Spinal cord (tissue), 10 donors: ENCODE measurements around the gene MARVELD1. TPM values are rescaled to one million over a fixed set of nuclear protein-coding genes. Genes with fewer than 3 reads are reported as not detected.
A peak's percentile ranks its signal among the peaks of the same experiment; 100 is the strongest.

Experiments used
- DNase-seq, 6 donors: peaks; one replicate each; pipeline versions ENCODE4 v3.0.0 to v3.0.0-alpha.2; 2013 to 2015; ENCODE audit warnings: low spot score in 6 of 6, low read depth in 4 of 6
- H3K27ac ChIP-seq: one replicate; pipeline ENCODE4 v1.5.1; 2013; ENCODE audit warnings: low read depth, low read length, control low read depth
- H3K27me3 ChIP-seq: one replicate; pipeline ENCODE4 v1.6.1; 2013; ENCODE audit warnings: low read length; ENCODE audit not compliant: control insufficient read depth, insufficient read depth
- H3K36me3 ChIP-seq: one replicate; pipeline ENCODE4 v1.6.1; 2013; ENCODE audit warnings: low read length; ENCODE audit not compliant: control insufficient read depth, insufficient read depth
- H3K4me1 ChIP-seq: one replicate; pipeline ENCODE4 v1.6.1; 2013; ENCODE audit warnings: low read length; ENCODE audit not compliant: control insufficient read depth, insufficient read depth
- H3K4me3 ChIP-seq: one replicate; pipeline ENCODE4 v1.5.1; 2013; ENCODE audit warnings: low read depth, low read length, control low read depth
- H3K9me3 ChIP-seq: one replicate; pipeline ENCODE4 v1.6.1; 2013; ENCODE audit warnings: low read length; ENCODE audit not compliant: control insufficient read depth, insufficient read depth
- WGBS: methylation state at CpG from one replicate; pipeline ENCODE4 v1.1.5; 2013; ENCODE audit warnings: missing lambda C conversion rate; ENCODE audit not compliant: insufficient coverage; 5-methylcytosine and 5-hydroxymethylcytosine counted together
- polyA plus RNA-seq, 2 donors: library from polyadenylated mRNA; unstranded; fragments of 120-200 nt; gene quantifications; one replicate each; pipeline ENCODE4 v1.2.1, GENCODE V29; 2013; ENCODE audit not compliant: insufficient read length in 2 of 2
- total RNA-seq, 2 donors: library from RNA; depleted of rRNA in 1 of 2; stranded (reverse); fragments of 120-200 nt in 1 of 2; fragments of >200 nt in 1 of 2; gene quantifications; one replicate each; pipeline versions ENCODE4 v1.2.3 to v1.2.4, GENCODE V29; 2013 to 2014
- donor health status: healthy.

The MARVELD1 gene
- total and polyA plus RNA-seq, 4 donors: 11.7 to 31.5 (median 19.9) TPM

DNA sequence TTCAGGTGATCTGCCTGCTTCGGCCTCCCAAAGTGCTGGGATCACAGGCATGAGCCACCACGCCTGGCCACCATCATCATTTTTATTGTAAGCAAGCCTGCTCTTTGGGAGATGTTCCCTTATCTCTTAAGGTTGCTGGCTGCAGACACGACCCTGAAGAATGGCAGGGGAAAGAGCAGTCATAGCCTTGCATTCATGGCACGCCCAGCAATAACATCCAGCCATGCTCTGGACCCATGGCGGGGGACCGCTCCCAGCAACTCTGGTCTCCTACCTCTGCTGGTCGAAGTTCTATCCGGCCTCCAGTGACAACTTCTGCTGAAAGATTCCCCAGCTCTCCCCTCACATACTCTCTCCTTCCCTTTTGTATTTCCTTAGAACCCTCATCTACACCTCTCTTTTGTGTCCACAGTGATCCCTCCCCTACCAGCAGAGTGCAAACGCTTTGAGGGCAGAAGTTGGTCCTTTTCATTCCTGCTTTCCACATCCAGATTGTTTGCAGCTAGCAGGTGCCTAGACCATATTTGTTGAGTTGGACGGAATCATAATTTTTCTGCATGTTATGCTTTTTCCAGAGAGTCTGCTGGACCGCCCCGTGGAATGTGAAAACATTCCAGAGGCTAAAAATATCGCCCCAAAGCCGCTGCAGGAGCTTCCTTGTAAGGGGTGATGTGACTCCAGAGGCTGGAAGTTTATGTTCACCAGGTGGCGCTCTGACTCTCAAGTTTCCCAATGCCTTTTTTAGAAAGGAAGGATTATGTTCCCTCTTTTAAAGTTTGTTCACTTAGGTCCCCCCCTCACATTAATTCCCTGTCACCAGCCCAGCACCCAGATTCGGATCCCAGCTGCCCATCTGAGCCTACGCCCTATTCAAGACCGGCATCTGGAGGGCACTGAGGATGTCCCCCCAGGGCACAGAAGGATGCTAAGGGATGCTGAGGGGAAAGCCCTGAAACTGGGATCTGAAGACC is 4.3 kb upstream of the MARVELD1 start:
- Histone ChIP-seq H3K27ac (no peak overlapping the region), H3K27me3 (no peaks in the 10 kb centered on the region), H3K36me3 (no peaks in the 10 kb centered on the region), H3K4me1 (peaks cover 14% of the 10 kb centered on the region), H3K4me3 (no peak overlapping the region), H3K9me3 (no peaks in the 10 kb centered on the region)
- DNase-seq: peak in 3 of 6 donors; percentile 43 to 83 (median 77)
- WGBS: 49% methylated on average over 16 of the region's 18 CpGs

DNA sequence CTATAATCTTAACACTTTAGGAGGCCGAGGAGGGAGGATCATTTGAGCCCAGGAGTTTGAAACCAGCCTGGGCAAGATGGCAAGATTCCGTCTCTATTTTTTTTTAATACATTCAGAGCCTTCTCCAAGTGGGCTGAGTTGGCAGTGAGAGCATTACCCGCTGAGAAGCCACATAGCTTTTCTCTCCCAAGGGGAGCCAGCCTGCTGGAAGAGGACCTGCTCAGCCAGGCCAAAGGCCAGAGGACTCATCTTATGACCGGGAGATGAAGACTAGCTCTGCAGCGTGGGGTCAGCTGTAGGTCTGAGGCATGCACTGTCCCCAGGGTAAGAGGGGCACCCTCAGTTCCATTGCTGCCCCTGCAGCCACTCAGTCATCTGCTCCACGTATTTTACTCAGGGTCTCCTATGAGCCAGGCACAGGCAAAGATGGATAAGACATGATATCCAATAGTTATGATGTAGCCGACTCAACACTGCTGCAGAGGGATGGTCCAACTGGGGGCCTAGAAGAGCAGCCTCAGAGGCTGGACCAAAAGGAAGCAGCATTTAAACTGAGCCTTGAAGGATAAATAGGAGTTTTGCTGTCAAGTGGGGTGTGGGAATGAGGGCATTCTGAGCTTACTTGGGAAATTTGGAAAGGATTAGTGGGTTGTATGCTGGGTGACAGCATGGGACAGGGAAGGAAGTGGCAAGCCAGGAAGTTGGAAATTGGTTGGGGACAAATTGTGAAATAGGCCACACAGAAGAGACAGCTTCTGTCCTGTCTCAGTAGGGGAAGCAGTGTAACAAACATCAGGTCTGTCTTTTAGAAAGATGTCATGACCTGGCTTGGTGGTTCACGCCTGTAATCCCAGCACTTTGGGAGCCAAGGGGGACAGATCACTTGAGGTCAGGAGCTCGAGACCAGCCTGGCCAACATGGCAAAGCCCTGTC is 1.6 kb upstream of the MARVELD1 start:
- Histone ChIP-seq H3K36me3 (peaks cover under 1% of the 10 kb centered on the region), H3K4me1 (peaks cover 32% of the 10 kb centered on the region), H3K9me3 (no peaks in the 10 kb centered on the region), H3K27ac (no peak overlapping the region), H3K27me3 (peaks cover 4% of the 10 kb centered on the region), H3K4me3 (no peak overlapping the region)
- whole genome bisulfite sequencing: 87% methylated on average over 5 of the region's 9 CpGs
- DNase-seq: no peak

DNA sequence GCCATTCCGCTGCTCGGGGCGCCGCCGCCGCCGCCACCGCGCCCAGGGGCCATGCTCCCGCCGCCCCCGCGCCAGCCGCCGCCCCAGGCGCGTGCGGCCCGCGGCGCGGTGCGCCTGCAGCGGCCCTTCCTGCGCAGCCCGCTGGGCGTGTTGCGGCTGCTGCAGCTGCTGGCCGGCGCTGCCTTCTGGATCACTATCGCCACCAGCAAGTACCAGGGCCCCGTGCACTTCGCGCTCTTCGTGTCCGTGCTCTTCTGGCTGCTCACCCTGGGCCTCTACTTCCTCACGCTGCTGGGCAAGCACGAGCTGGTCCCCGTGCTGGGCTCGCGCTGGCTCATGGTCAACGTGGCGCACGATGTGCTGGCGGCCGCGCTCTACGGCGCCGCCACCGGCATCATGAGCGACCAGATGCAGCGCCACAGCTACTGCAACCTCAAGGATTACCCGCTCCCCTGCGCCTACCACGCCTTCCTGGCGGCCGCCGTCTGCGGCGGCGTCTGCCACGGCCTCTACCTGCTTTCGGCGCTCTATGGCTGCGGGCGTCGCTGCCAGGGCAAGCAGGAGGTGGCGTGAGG is 383 bp downstream of the MARVELD1 start:
- Histone ChIP-seq H3K27me3 (peaks cover 4% of the 10 kb centered on the region), H3K4me1 (peaks cover 46% of the 10 kb centered on the region), H3K4me3 (peak overlapping the region; percentile 69), H3K9me3 (no peaks in the 10 kb centered on the region), H3K27ac (peak overlapping the region; percentile 88), H3K36me3 (peaks cover 3% of the 10 kb centered on the region)
- 0% methylated on average over 69 of the region's 69 CpGs for WGBS
- peak in 4 of 6 donors; percentile 59 to 92 (median 76) for DNase-seq

DNA sequence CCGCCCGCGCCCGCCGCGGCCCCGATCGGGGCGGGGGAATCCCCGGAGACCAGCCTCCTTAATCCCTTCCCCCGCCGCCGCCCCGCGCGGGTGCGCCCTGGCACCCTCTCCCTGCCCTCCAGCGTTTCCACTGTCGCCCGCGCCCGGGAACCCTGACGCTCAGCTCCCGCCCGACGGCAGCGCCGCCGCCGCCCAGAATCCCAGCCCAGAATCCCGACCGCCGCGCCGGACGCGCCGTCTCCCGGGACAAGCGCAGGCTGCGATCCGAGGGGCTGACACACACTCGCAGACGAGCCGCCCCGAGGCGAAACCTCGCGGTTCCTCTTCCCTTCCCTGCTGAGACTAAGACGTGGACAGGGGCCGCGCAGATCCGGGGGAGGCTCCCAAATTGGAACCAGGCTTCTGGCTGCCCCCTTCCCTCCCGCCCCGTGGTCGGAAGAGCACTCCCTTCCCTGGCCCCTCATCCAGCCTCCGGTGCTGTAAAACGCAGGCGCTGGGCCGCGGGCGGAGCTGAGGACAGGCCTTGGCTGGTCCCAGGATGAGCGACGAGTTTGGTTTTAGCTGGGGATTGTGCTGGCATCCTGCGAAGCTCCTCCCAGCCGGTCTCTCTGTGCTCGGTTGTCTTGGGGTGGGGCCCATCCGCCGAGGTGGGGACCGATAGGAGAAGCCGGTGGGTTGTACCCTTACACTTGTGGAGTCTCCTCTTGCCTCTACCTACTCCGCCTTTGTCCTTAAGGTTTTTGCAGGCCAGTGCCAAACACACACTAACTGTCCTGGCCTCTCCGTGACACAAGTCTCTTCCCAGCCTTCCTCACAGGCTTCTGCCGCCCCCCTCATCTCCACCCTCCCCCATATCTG is 1.1 kb downstream of the MARVELD1 start:
- Histone ChIP-seq H3K36me3 (peaks cover 3% of the 10 kb centered on the region), H3K27me3 (peaks cover 4% of the 10 kb centered on the region), H3K4me3 (peak overlapping the region; percentile 69), H3K27ac (peak overlapping the region; percentile 88), H3K9me3 (no peaks in the 10 kb centered on the region), H3K4me1 (peaks cover 53% of the 10 kb centered on the region)
- peak in 2 of 6 donors; percentile 70 to 76 for DNase-seq
- 2% methylated on average over 69 of the region's 74 CpGs for WGBS

DNA sequence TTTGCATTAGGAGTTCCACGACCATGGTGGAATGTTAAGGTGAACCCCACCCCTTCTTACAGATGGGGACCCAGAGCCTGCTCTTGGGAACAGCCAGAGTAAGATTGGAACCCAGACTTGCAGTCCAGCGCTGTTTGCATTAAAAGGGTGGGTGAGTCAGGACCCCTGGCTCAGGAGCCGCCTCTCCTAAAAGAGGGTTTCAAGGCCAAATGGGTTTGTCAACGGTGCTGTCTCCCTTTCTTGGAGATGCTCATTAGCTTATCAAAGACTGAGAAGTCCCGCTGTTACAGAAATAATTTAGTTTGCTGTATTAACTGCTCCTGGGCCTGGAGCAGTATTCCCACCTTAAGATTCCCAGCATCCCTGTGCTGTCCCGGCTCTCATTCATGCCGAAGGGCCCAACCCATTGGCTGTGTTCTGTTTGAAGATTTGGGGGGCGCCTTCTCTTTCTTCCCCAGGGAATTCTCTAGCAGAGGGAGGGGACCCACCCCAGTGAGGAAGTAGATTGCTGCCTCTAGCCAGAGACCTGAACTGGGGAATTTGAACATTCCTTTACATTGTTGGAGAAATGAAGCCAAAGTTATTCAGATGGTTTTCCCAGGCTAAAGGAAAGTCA is 1.8 kb downstream of the MARVELD1 start:
- no peak for DNase-seq
- H3K9me3 ChIP-seq: no peaks in the 10 kb centered on the region
- peaks cover 3% of the 10 kb centered on the region for H3K36me3 ChIP-seq
- H3K4me3 ChIP-seq: peak overlapping the region; percentile 69
- 56% methylated on average over 5 of the region's 8 CpGs for WGBS
- H3K27me3 ChIP-seq: peaks cover 4% of the 10 kb centered on the region
- peaks cover 53% of the 10 kb centered on the region for H3K4me1 ChIP-seq
- peak overlapping the region; percentile 88 for H3K27ac ChIP-seq

DNA sequence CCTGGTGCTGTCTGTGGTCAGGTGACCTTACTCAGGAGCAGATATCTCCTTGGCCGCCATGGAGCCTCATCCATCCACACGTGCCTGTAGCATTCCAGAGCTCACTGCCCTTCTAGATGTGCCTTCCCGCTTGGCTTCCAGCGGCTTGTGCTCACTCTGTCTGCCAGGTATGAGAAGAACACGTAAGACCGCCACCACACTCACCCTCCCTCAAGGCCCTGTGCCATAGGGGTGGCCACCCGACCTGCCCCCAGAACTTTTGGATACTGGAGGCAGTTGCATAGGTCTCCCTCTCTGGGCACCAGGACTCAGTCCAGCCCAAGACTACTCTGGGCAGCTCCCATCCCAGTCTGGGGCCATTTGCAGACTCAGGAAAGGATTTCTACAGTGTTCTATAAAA is 4.1 kb downstream of the MARVELD1 start:
- no peak for DNase-seq
- Histone ChIP-seq H3K9me3 (no peaks in the 10 kb centered on the region), H3K27ac (peak overlapping the region; percentile 40), H3K36me3 (peaks cover 3% of the 10 kb centered on the region), H3K4me3 (no peak overlapping the region), H3K27me3 (peaks cover 4% of the 10 kb centered on the region), H3K4me1 (peaks cover 53% of the 10 kb centered on the region)
- 90% methylated on average over 7 of the region's 7 CpGs for WGBS

DNA sequence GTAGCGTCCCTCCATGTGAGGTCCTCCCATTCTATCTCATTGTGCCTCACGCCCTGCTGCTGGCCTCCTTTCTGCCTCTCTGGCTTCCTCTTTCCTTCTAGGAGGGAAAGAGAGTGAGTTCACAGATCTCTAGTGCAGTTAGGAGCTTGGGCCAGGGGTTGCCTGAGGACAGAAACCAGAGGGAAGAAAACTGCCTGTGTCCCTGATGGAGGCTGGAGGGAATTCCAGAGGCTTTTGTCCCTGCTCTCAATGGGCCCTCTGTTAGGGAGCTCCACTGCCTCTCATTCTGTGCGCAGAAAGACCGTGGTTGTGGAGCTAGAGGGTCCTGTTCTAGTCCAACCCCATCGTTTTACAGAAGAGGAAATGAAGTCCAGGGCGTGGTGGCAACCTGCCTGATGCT is 4.6 kb downstream of the MARVELD1 start:
- H3K4me1 ChIP-seq: peaks cover 49% of the 10 kb centered on the region
- 20% methylated on average over 4 of the region's 6 CpGs for WGBS
- DNase-seq: peak in 3 of 6 donors; percentile 58 to 89 (median 71)
- H3K36me3 ChIP-seq: peaks cover 3% of the 10 kb centered on the region
- peak overlapping the region; percentile 74 for H3K27ac ChIP-seq
- no peak overlapping the region for H3K4me3 ChIP-seq
- H3K27me3 ChIP-seq: peaks cover 4% of the 10 kb centered on the region
- H3K9me3 ChIP-seq: no peaks in the 10 kb centered on the region

DNA sequence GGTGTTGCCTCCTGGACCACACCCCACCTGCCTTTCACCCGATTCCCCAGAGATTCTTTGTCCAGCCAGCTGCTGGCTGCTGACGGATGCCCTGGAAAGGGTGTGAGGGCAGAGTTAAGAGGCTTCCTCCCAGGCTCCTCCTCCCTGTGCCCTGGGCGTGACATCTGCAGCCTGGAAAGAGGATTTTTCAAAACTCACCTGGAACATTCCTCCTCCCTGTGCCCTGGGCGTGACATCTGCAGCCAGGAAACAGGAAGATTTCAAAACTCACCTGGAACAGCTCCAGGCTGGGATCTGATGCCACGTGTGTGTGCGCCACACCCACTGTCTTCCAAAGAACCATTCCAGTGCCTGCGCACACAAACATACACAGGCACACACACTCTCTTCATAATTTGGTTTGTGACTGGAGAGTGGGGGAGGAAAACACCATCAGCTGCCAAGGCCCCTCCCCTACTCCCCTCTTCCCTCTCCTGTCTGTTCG is 5.2 kb downstream of the MARVELD1 start:
- Histone ChIP-seq H3K4me1 (peaks cover 46% of the 10 kb centered on the region), H3K9me3 (no peaks in the 10 kb centered on the region), H3K36me3 (peaks cover 3% of the 10 kb centered on the region), H3K27me3 (peaks cover 4% of the 10 kb centered on the region), H3K4me3 (no peak overlapping the region), H3K27ac (peak overlapping the region; percentile 74)
- DNase-seq: no peak
- WGBS: 48% methylated on average over 4 of the region's 8 CpGs
